ENCODE data around the gene MAN1A1.

MAN1A1 gene

GRCh38 chr6:119174879-119175817 lies 174.4 kb downstream of the MAN1A1 start:
- Histone ChIP-seq H3K4me1 (ENCODE audit: control insufficient read depth, low read length) (no peaks in the 10 kb centered on the region), H3K4me2 (ENCODE audit: low read length) (no peak overlapping the region), H3F3A (ENCODE audit: control insufficient read depth, insufficient read depth) (no peaks in the 10 kb centered on the region), H4K20me1 (ENCODE audit: control insufficient read depth, insufficient read depth, low read depth, low read length) (no peaks in the 10 kb centered on the region), H3K27ac (ENCODE audit: low read depth, low read length) (no peak overlapping the region), H3K27me3 (ENCODE audit: control insufficient read depth, low read length) (no peaks in the 10 kb centered on the region), H3K4me3 (ENCODE audit: low read length) (no peak overlapping the region), H3K9me2 (replicated peaks; ENCODE audit: control insufficient read depth, low read length) (no peaks in the 10 kb centered on the region), H3K79me2 (ENCODE audit: control insufficient read depth, low read length) (no peaks in the 10 kb centered on the region), H3K9me3 (ENCODE audit: control insufficient read depth, insufficient read depth, low read length) (no peaks in the 10 kb centered on the region), H3K36me3 (ENCODE audit: control insufficient read depth, low read length) (no peaks in the 10 kb centered on the region)
- TF ChIP-seq EZH2phosphoT487 (IDR thresholded peaks at IDR 0.05; ENCODE audit: borderline replicate concordance, low read length) = no peak
- no peak for TF ChIP-seq CTCF (IDR thresholded peaks at IDR 0.05; ENCODE audit: low read depth, low read length, poor library complexity, severe bottlenecking)

GRCh38 chr6:119174085-119174445 lies 175.5 kb downstream of the MAN1A1 start:
- Histone ChIP-seq H3K9me3 (ENCODE audit: control insufficient read depth, insufficient read depth, low read length) (no peaks in the 10 kb centered on the region), H3K27ac (ENCODE audit: low read depth, low read length) (no peak overlapping the region), H3K4me3 (ENCODE audit: low read length) (no peak overlapping the region), H3K4me2 (ENCODE audit: low read length) (no peak overlapping the region), H3K4me1 (ENCODE audit: control insufficient read depth, low read length) (no peaks in the 10 kb centered on the region), H3K79me2 (ENCODE audit: control insufficient read depth, low read length) (no peaks in the 10 kb centered on the region), H3K36me3 (ENCODE audit: control insufficient read depth, low read length) (no peaks in the 10 kb centered on the region), H3K27me3 (ENCODE audit: control insufficient read depth, low read length) (no peaks in the 10 kb centered on the region), H3K9me2 (replicated peaks; ENCODE audit: control insufficient read depth, low read length) (no peaks in the 10 kb centered on the region), H4K20me1 (ENCODE audit: control insufficient read depth, insufficient read depth, low read depth, low read length) (no peaks in the 10 kb centered on the region), H3F3A (ENCODE audit: control insufficient read depth, insufficient read depth) (no peaks in the 10 kb centered on the region)
- TF ChIP-seq EZH2phosphoT487 (IDR thresholded peaks at IDR 0.05; ENCODE audit: borderline replicate concordance, low read length) (no peak), CTCF (IDR thresholded peaks at IDR 0.05; ENCODE audit: low read depth, low read length, poor library complexity, severe bottlenecking) (no peak)

- H3K9me2 ChIP-seq (replicated peaks; ENCODE audit: control insufficient read depth, low read length) = no peaks in the 10 kb centered on the region
- TF ChIP-seq CTCF (IDR thresholded peaks at IDR 0.05; ENCODE audit: low read depth, low read length, poor library complexity, severe bottlenecking) = no peak
- TF ChIP-seq EZH2phosphoT487 (IDR thresholded peaks at IDR 0.05; ENCODE audit: borderline replicate concordance, low read length) = no peak
- H3K36me3 ChIP-seq (ENCODE audit: control insufficient read depth, low read length) = no peaks in the 10 kb centered on the region
- no peaks in the 10 kb centered on the region for H3F3A ChIP-seq (ENCODE audit: control insufficient read depth, insufficient read depth)
- no peak overlapping the region for H3K4me2 ChIP-seq (ENCODE audit: low read length)
- no peak overlapping the region for H3K4me3 ChIP-seq (ENCODE audit: low read length)
- no peaks in the 10 kb centered on the region for H3K4me1 ChIP-seq (ENCODE audit: control insufficient read depth, low read length)
- H3K27ac ChIP-seq (ENCODE audit: low read depth, low read length) = no peak overlapping the region
- no peaks in the 10 kb centered on the region for H3K79me2 ChIP-seq (ENCODE audit: control insufficient read depth, low read length)
- H3K27me3 ChIP-seq (ENCODE audit: control insufficient read depth, low read length) = no peaks in the 10 kb centered on the region
- no peaks in the 10 kb centered on the region for H3K9me3 ChIP-seq (ENCODE audit: control insufficient read depth, insufficient read depth, low read length)
- no peaks in the 10 kb centered on the region for H4K20me1 ChIP-seq (ENCODE audit: control insufficient read depth, insufficient read depth, low read depth, low read length)
Observed at GRCh38 chr6:119173249-119174084, 176.1 kb downstream of the MAN1A1 start.
